Osteocyte (in vitro differentiated cells): ENCODE measurements around the gene CELA2A. TPM values are rescaled to one million over a fixed set of nuclear protein-coding genes. Genes with fewer than 3 reads are reported as not detected.

Experiments
- DNase-seq: peaks from one replicate; pipeline ENCODE4 v3.0.0; 2021; ENCODE audit warnings: mixed read lengths; ENCODE audit not compliant: unreplicated experiment; ENCODE audit errors: extremely low spot score
- H3K27ac Mint-ChIP-seq: one replicate; pipeline ENCODE4 v1.8.0; 2021; ENCODE audit warnings: mild to moderate bottlenecking, mixed read lengths; ENCODE audit not compliant: unreplicated experiment
- H3K27me3 Mint-ChIP-seq: one replicate; pipeline ENCODE4 v1.8.0; 2021; ENCODE audit warnings: mixed read lengths; ENCODE audit not compliant: unreplicated experiment
- H3K36me3 Mint-ChIP-seq: one replicate; pipeline ENCODE4 v1.8.0; 2021; ENCODE audit warnings: mixed read lengths; ENCODE audit not compliant: unreplicated experiment
- H3K4me1 Mint-ChIP-seq: one replicate; pipeline ENCODE4 v1.8.0; 2021; ENCODE audit warnings: mixed read lengths; ENCODE audit not compliant: unreplicated experiment
- H3K4me3 Mint-ChIP-seq: one replicate; pipeline ENCODE4 v1.8.0; 2021; ENCODE audit warnings: mild to moderate bottlenecking, moderate library complexity, mixed read lengths; ENCODE audit not compliant: unreplicated experiment
- H3K9me3 Mint-ChIP-seq: one replicate; pipeline ENCODE4 v1.8.0; 2021; ENCODE audit warnings: mixed read lengths; ENCODE audit not compliant: unreplicated experiment
- total RNA-seq: library from RNA; stranded (reverse); gene quantifications from 2 replicates; pipeline ENCODE4 v1.2.1, GENCODE V29; 2021
- TF ChIP-seq, protein P1 (sequence below): fragments of 200-600 bp; sonication (generic); IDR thresholded peaks from 2 replicates; pipeline ENCODE4 v1.5.0; 2021; ENCODE audit warnings: antibody characterized with exemption, mild to moderate bottlenecking, moderate library complexity

The CELA2A gene
- total RNA-seq, 1 donor from 2014 or later: not detected

DNA sequence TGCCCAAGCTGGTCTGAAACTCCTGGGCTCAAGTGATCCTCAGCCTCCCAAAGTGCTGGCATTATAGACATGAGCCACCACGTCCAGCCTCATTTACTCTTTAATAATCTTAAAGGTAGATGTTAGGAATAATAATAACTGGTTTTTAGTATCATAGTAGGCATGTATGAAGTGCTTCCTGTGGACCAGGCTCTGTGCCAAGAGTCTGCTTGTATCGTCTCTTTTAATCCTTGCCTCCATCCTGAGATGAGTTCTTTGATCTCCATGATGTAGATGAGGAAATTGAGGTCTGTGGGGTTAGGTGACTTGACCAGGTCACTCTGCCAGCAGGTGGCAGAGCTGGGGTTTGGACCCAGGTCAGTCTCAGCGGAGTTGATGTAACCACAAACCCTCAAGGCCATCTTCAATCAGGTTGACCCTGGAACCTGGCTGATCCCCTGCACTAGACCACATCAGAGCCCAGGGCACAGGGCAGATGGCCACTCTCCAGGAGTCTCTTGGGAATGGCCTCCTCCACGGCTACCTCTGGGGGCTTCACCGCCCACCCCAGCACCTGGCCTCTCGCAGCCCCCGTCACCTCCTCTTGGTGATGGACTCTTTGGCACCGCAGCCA, 35.6 kb upstream of the CELA2A start:
- no peaks in the 10 kb centered on the region for H3K36me3 Mint-ChIP-seq
- H3K27ac Mint-ChIP-seq: no peak overlapping the region
- no peak for DNase-seq
- TF ChIP-seq, protein P1, sequence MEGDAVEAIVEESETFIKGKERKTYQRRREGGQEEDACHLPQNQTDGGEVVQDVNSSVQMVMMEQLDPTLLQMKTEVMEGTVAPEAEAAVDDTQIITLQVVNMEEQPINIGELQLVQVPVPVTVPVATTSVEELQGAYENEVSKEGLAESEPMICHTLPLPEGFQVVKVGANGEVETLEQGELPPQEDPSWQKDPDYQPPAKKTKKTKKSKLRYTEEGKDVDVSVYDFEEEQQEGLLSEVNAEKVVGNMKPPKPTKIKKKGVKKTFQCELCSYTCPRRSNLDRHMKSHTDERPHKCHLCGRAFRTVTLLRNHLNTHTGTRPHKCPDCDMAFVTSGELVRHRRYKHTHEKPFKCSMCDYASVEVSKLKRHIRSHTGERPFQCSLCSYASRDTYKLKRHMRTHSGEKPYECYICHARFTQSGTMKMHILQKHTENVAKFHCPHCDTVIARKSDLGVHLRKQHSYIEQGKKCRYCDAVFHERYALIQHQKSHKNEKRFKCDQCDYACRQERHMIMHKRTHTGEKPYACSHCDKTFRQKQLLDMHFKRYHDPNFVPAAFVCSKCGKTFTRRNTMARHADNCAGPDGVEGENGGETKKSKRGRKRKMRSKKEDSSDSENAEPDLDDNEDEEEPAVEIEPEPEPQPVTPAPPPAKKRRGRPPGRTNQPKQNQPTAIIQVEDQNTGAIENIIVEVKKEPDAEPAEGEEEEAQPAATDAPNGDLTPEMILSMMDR: no peak
- H3K27me3 Mint-ChIP-seq: no peaks in the 10 kb centered on the region
- no peak overlapping the region for H3K4me3 Mint-ChIP-seq
- H3K9me3 Mint-ChIP-seq: no peaks in the 10 kb centered on the region
- H3K4me1 Mint-ChIP-seq: peaks cover 35% of the 10 kb centered on the region

DNA sequence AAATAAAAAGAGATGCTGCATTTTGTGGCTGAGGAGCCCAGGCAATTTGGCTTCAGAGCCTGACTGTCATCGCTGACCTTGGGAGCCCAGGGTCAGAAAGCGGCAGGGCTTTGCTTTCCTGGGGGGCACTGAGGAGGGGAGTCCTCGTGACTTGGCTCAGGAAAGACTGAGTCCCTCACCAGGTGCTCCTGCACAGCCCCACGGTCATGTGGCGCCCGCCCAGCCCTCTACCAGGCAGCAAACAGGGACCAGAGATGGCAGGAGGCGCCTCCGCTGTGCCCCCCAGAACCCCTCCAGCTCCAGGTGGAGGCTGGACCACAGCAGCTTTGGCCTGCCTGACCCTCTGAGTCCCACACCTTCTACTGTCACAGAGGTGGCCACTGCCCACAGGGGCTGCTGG, 33.7 kb upstream of the CELA2A start:
- no peak for DNase-seq

DNA sequence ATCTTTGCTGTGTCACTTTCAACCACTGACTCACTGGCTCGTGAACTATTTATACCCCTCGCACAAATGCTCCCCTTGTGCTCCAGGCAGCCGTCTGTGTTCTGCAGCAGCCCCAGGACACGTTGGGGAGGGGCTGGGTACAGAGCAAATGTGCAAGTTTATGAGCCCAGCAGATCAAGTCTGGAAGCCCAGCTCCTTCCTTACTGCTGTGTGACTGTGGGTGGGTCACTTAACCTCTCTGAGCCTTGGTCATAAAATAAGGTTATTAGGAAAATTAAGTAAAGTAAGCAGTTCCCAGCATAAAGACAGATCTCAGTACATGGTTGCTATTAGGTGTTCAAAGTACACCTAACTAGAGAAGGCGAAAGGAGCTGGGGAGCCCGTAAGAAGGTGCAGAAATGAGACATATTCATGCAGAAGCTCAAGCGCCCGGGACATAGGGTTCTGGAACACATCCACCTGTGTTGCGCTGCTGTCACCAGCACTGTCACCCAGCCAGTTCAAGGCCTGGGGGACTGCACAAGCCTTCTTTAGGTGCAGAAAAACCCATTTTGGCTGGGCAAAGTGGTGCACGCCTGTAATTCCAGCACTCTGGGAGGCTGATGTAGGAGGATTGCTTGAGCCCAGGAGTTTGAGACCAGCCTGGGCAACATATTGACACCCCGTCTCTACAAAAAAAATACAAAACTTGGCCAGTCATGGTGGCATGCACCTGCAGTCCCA, 33.0 kb upstream of the CELA2A start:
- Mint-ChIP-seq H3K36me3 (peaks cover 3% of the 10 kb centered on the region), H3K4me3 (no peak overlapping the region), H3K27ac (no peak overlapping the region), H3K9me3 (no peaks in the 10 kb centered on the region), H3K27me3 (no peaks in the 10 kb centered on the region), H3K4me1 (peaks cover 29% of the 10 kb centered on the region)
- TF ChIP-seq, protein P1: no peak
- no peak for DNase-seq

More for the DNA sequence above, 33.7 kb upstream of the CELA2A start:
- peaks cover 32% of the 10 kb centered on the region for H3K4me1 Mint-ChIP-seq
- H3K9me3 Mint-ChIP-seq: no peaks in the 10 kb centered on the region
- no peaks in the 10 kb centered on the region for H3K27me3 Mint-ChIP-seq
- H3K4me3 Mint-ChIP-seq: no peak overlapping the region
- TF ChIP-seq, protein P1: no peak
- peaks cover 2% of the 10 kb centered on the region for H3K36me3 Mint-ChIP-seq
- no peak overlapping the region for H3K27ac Mint-ChIP-seq

DNA sequence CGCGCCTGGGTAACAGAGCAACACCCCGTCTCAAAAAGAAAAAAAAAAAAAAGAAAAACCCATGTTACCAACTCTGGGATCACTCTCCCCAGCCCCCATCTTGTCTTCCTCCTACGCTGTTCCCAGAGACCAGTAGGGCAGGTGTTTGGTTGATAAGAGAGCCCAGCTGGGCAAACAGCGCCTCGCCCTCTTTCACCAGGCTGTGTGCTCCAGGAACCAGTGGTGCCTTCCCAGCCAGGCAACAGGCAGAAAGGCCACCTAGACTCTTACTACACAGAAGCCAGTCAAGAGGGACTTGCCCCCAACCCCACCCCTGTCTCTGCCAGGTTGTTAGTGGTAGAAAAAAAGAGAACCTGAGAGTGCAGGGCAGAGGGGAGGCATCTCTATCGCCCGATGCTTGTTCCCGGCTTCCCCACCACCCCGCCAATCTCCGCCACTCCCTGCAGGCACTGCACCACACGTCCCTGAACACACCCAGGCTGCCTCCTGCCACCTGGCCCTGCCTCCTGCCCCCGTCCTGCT, 32.3 kb upstream of the CELA2A start:
- Mint-ChIP-seq H3K4me1 (peaks cover 22% of the 10 kb centered on the region), H3K9me3 (no peaks in the 10 kb centered on the region), H3K4me3 (no peak overlapping the region), H3K27me3 (no peaks in the 10 kb centered on the region), H3K36me3 (peaks cover 3% of the 10 kb centered on the region), H3K27ac (no peak overlapping the region)
- TF ChIP-seq, protein P1: no peak
- no peak for DNase-seq

DNA sequence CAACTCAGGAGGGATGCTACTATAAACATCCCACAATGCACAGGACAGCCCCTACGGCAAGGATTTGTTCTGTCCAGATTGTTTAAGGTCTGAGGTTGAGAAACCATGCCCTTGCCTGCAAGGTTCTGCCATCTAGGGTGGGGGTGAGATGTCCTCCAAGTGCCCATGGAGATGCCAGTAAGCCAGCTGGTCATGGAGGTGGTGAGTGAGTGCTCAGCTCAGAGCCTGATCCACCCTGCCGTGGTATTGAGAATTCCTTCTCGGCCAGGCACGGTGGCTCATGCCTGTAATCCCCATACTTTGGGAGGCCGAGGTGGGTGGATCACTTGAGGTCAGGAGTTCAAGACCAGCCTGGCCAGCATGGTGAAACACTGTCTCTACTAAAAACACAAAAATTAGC, 31.6 kb upstream of the CELA2A start:
- H3K36me3 Mint-ChIP-seq: peaks cover 3% of the 10 kb centered on the region
- H3K9me3 Mint-ChIP-seq: no peaks in the 10 kb centered on the region
- no peaks in the 10 kb centered on the region for H3K27me3 Mint-ChIP-seq
- H3K4me3 Mint-ChIP-seq: no peak overlapping the region
- DNase-seq: no peak
- H3K27ac Mint-ChIP-seq: no peak overlapping the region
- TF ChIP-seq, protein P1: no peak
- H3K4me1 Mint-ChIP-seq: peaks cover 14% of the 10 kb centered on the region
